GM18511 (cell line): ENCODE data around the gene DUSP10.

Experiments used
- ATAC-seq: cut with Tn5 transposase; IDR thresholded peaks from one replicate; pipeline ENCODE4 v1.9.1; 2021; ENCODE audit warnings: mild to moderate bottlenecking, moderate library complexity; ENCODE audit not compliant: unreplicated experiment

DUSP10 gene

GRCh38 chr1:221741703-221742554 is at the start of gene DUSP10:
TSS of gene DUSP10 (minus strand) at chr1:221742089. CDS start at chr1:221739744, 2,345 bp downstream.
- peak; percentile 83 for ATAC-seq

GRCh38 chr1:221788466-221788865 is 46.6 kb upstream of the DUSP10 start:
- ATAC-seq: no peak

GRCh38 chr1:221786647-221787046 is 44.8 kb upstream of the DUSP10 start:
- ATAC-seq: no peak

- peak; percentile 45 for ATAC-seq
These were observed 42.0 kb upstream of the DUSP10 start for GRCh38 chr1:221783936-221784335.

GRCh38 chr1:221783437-221783836 is 41.5 kb upstream of the DUSP10 start:
- ATAC-seq: no peak

GRCh38 chr1:221782970-221783369 is 41.1 kb upstream of the DUSP10 start:
- no peak for ATAC-seq

- no peak for ATAC-seq
These were observed 40.6 kb upstream of the DUSP10 start for GRCh38 chr1:221782477-221782876.

GRCh38 chr1:221781102-221781755 is 39.3 kb upstream of the DUSP10 start:
- no peak for ATAC-seq

GRCh38 chr1:221780175-221780574 is 38.3 kb upstream of the DUSP10 start:
- no peak for ATAC-seq

GRCh38 chr1:221779771-221780170 is 37.9 kb upstream of the DUSP10 start:
- no peak for ATAC-seq

- ATAC-seq: peak; percentile 29
These were observed 36.8 kb upstream of the DUSP10 start for GRCh38 chr1:221778535-221779142.

GRCh38 chr1:221778125-221778524 is 36.2 kb upstream of the DUSP10 start:
- ATAC-seq: peak; percentile 38

- ATAC-seq: peak; percentile 72
These were observed 35.7 kb upstream of the DUSP10 start for GRCh38 chr1:221777431-221778072.

GRCh38 chr1:221776495-221777301 is 34.8 kb upstream of the DUSP10 start:
- ATAC-seq: peak; percentile 37

- ATAC-seq: no peak
These were observed 33.3 kb upstream of the DUSP10 start for GRCh38 chr1:221775206-221775605.

- ATAC-seq: no peak
These were observed 32.4 kb upstream of the DUSP10 start for GRCh38 chr1:221774054-221774842.

GRCh38 chr1:221773383-221773782 is 31.5 kb upstream of the DUSP10 start:
- ATAC-seq: no peak

- no peak for ATAC-seq
These were observed 30.2 kb upstream of the DUSP10 start for GRCh38 chr1:221772117-221772516.

GRCh38 chr1:221768444-221769066 is 26.7 kb upstream of the DUSP10 start:
- ATAC-seq: no peak
